GM12892 (cell line): Measurements from ENCODE around the gene ZDHHC1.

Experiments used
- POLR2A ChIP-seq: IDR thresholded peaks from 2 replicates; pipeline ENCODE4 v1.6.1; 2011; ENCODE audit warnings: low read depth, low read length, control low read depth
- POLR2AphosphoS5 ChIP-seq: IDR thresholded peaks from 2 replicates; pipeline ENCODE4 v1.6.1; 2011; ENCODE audit warnings: low read depth, low read length, control low read depth
- TAF1 ChIP-seq: IDR thresholded peaks from 2 replicates; pipeline ENCODE4 v1.6.1; 2011; ENCODE audit warnings: low read depth, mild to moderate bottlenecking, control low read depth, low read length, borderline replicate concordance

GRCh38 chr16:67428146-67428731 is 12.0 kb upstream of the ZDHHC1 start:
- no peak for TF ChIP-seq TAF1
- TF ChIP-seq POLR2A: no peak
- TF ChIP-seq POLR2AphosphoS5: no peak
